ENCODE data around the gene SELENOS.

DNA sequence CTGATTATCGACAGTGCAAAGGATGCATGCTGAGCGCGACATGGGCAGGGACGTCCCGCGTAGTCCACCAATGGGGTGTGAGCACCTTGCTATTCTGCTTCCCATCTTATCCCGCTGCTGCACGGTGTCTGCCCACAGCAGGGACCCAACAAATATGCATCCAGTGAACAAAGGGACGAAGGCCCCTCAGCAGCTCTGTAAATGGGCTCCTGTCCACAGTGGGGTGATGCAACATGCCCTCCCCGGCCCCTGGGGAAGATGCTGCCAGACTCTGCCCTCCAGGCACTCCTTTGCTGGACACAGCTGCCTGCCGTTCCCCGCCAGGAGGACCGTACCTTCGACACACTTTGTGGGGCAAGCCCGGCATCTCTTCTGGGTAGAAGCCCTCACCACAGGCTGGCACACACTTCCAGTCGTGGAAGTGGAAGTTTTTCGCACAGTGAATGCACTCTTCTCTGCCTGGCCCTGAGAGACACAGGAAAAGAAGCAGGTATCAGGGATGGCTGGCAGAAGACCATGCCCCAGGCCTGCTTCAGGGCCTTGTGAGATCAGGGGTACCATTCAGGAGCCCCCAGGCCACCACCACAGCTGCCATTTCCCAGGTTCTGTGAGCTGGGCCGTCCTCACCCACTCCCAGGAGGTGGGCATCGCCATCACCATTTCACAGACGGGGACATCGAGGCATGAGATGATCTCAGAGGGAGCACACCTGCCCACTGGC lies 35.9 kb upstream of the SELENOS start:
- TF ChIP-seq, protein P1, sequence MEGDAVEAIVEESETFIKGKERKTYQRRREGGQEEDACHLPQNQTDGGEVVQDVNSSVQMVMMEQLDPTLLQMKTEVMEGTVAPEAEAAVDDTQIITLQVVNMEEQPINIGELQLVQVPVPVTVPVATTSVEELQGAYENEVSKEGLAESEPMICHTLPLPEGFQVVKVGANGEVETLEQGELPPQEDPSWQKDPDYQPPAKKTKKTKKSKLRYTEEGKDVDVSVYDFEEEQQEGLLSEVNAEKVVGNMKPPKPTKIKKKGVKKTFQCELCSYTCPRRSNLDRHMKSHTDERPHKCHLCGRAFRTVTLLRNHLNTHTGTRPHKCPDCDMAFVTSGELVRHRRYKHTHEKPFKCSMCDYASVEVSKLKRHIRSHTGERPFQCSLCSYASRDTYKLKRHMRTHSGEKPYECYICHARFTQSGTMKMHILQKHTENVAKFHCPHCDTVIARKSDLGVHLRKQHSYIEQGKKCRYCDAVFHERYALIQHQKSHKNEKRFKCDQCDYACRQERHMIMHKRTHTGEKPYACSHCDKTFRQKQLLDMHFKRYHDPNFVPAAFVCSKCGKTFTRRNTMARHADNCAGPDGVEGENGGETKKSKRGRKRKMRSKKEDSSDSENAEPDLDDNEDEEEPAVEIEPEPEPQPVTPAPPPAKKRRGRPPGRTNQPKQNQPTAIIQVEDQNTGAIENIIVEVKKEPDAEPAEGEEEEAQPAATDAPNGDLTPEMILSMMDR (IDR thresholded peaks at IDR 0.05) = no peak
- TF ChIP-seq POLR2A (IDR thresholded peaks at IDR 0.05) = no peak
